ENCODE measurements around the gene TUBB3.
A peak's percentile ranks its signal among the peaks of the same experiment; 100 is the strongest.

Gene TUBB3

DNA sequence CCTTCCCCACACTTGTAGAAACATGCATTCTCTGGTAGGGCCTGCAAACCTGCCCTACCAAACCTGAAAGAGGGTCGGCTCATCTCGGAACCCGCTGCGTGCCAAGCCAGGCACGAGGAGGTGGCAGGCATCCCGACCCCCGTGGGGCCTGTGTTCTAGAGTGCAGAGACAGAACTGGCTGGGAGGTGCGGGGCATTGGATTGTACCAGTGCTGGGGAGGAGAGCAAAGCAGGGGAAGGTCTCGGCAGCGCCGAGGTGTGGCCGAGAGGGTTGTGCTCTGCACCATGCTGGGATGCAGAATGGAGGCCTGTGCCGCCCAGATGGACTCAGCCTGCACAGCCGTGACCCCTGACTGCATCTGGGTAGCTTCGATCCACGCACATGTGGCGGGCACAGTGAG is 22.3 kb upstream of the TUBB3 start:
- TF ChIP-seq, protein P1, sequence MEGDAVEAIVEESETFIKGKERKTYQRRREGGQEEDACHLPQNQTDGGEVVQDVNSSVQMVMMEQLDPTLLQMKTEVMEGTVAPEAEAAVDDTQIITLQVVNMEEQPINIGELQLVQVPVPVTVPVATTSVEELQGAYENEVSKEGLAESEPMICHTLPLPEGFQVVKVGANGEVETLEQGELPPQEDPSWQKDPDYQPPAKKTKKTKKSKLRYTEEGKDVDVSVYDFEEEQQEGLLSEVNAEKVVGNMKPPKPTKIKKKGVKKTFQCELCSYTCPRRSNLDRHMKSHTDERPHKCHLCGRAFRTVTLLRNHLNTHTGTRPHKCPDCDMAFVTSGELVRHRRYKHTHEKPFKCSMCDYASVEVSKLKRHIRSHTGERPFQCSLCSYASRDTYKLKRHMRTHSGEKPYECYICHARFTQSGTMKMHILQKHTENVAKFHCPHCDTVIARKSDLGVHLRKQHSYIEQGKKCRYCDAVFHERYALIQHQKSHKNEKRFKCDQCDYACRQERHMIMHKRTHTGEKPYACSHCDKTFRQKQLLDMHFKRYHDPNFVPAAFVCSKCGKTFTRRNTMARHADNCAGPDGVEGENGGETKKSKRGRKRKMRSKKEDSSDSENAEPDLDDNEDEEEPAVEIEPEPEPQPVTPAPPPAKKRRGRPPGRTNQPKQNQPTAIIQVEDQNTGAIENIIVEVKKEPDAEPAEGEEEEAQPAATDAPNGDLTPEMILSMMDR (IDR thresholded peaks at IDR 0.05; ENCODE audit: low read depth, low read length), result no peak
- Histone ChIP-seq H3K4me1 (peaks cover 13% of the 10 kb centered on the region), H3K36me3 (peaks cover 67% of the 10 kb centered on the region), H3K9me3 (no peaks in the 10 kb centered on the region), H3K4me3 (ENCODE audit: low read depth, low read length) (no peak overlapping the region), H3K27me3 (no peaks in the 10 kb centered on the region)
- DNase-seq, result no peak

DNA sequence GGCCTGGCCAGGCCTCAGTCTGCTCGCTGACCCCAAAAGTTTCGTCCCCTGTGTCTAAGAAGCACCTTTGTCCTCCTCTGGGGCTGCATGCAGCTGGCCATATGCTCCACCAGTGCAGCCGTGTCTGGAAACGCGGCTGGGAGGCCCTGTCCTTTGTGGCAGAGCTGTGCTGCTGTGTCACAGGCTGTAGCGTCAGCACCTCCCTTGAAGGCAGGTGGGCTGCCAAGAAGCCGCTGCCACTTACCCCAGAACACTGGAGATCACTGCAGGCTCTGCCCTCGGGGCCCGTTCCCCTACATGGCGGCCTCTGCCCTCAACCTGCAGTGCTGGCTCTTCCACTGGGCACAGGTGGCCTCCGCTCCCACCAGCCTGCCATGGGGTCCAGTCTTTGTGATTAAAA is 20.2 kb upstream of the TUBB3 start:
- Histone ChIP-seq H3K9me3 (no peaks in the 10 kb centered on the region), H3K4me1 (peaks cover 24% of the 10 kb centered on the region), H3K27me3 (no peaks in the 10 kb centered on the region), H3K4me3 (ENCODE audit: low read depth, low read length) (no peak overlapping the region), H3K36me3 (peaks cover 65% of the 10 kb centered on the region)
- DNase-seq, result peak; percentile 80
- TF ChIP-seq, protein P1 (IDR thresholded peaks at IDR 0.05; ENCODE audit: low read depth, low read length), result no peak

DNA sequence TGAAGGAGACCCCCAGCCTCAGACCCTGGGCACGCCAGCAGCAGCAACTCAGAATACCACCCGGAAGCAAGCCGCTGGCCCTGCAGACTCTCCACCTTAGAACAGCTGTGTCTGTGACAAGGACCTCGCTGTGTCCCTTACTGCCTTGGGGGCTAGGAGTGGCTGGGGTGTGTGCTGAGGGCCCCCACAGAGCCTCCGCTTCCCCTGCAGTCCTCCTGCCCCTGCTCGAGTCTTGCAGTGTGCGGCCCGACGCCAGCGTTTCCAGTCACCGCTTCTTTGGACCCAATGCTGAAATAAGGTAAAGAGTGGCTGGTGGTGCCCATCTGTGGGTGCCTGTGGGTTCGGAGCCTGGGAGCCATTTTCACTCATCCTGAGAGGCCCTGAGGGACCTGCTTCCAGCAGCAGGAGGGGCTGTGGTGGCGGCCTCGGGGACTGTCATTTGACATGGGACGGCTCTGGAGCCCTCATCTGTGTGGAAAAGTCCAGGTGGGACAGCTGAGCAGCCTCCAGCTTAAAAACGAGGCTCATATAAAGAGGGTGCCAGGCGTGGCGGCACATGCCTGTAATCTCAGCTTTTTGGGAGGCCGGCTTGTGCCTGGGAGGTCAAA is 19.1 kb upstream of the TUBB3 start:
- no peak for DNase-seq
- Histone ChIP-seq H3K9me3 (no peaks in the 10 kb centered on the region), H3K4me3 (ENCODE audit: low read depth, low read length) (no peak overlapping the region), H3K27me3 (no peaks in the 10 kb centered on the region), H3K36me3 (peaks cover 62% of the 10 kb centered on the region), H3K4me1 (peaks cover 24% of the 10 kb centered on the region)
- TF ChIP-seq, protein P1 (IDR thresholded peaks at IDR 0.05; ENCODE audit: low read depth, low read length), result no peak

DNA sequence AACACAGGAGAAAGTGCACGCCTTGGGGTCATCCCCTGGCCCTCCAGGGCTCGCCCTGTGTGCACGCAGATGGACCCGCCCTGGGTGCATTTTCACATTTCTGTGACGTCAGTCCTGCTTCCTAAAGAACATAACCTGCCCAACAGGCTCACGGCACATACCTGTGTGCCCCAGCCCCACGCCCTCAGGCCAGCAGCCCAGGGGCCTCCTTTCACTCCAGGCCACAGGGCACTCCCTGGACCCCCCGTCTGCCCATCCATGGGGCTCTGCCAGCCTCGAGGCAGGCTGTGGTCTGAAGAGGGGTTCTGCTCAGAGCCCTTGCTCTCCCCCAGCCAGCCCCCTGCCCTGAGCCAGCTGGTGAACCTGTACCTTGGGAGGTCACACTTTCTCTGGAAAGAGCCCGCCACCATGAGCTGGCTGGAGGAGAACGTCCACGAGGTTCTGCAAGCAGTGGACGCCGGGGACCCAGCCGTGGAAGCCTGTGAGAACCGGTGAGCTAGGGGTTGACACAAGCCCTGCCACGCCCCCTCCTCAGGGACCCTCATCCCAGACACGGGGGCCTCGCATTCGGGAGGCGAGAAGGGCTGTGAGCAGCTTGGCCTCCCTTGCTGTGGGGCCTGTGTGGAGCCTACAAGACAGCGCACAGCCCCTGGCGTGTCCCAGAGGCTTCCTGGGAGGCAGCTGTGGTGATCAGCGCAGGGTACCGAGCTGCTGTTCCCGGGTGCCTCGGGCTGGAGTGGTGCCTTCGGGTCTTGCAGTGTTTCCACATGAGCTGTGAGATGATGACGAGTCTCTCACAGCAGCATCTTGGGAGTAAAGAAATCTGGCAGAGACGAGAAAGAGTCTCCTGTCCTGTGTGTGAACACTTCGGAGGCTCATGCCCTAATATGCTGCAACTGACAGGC is 18.3 kb upstream of the TUBB3 start:
- no peaks in the 10 kb centered on the region for H3K27me3 ChIP-seq
- H3K4me1 ChIP-seq, result peaks cover 27% of the 10 kb centered on the region
- peaks cover 60% of the 10 kb centered on the region for H3K36me3 ChIP-seq
- H3K9me3 ChIP-seq, result no peaks in the 10 kb centered on the region
- no peak for DNase-seq
- H3K4me3 ChIP-seq (ENCODE audit: low read depth, low read length), result no peak overlapping the region
- TF ChIP-seq, protein P1 (IDR thresholded peaks at IDR 0.05; ENCODE audit: low read depth, low read length), result no peak

DNA sequence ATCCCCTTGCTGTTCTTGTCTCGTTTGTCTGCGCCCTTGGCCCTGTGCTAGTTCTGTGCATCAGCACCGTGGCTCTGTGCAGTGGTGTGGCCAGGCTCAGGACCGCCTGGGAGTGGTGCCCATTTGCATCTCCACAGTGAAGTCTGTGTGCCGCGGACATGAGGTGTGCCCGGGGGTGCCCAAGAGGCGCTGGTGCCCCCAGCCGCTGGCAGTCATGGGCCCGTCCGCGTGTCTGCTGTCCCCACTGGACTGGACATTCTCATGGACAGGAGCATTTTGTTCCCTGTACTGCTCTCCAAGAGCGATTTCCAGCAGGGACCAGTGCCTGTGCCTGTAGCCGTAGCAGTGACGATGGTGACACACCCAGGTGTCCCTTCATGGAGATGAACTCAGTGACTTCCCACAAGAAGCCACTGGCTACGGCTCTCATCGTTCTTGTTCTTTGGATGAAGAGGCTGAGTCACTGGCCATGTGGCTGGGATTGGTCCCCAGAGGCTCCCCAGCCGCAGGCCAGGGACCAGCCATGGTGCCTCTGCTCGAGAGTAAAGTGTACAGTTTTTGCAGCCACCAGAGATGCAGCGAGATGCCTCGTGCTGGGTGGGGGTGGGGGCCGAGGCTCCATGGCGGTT is 17.5 kb upstream of the TUBB3 start:
- Histone ChIP-seq H3K36me3 (peaks cover 57% of the 10 kb centered on the region), H3K27me3 (no peaks in the 10 kb centered on the region), H3K4me3 (ENCODE audit: low read depth, low read length) (peak overlapping the region; percentile 15), H3K4me1 (peaks cover 30% of the 10 kb centered on the region), H3K9me3 (no peaks in the 10 kb centered on the region)
- peak; percentile 90 for DNase-seq
- TF ChIP-seq, protein P1 (IDR thresholded peaks at IDR 0.05; ENCODE audit: low read depth, low read length), result no peak
